HG03103 (cell line): ENCODE data around the gene ALDH1L1.

Source experiments
- ATAC-seq: cut with Tn5 transposase; IDR thresholded peaks from one replicate; pipeline ENCODE4 v1.9.1; 2021; ENCODE audit warnings: low read depth; ENCODE audit not compliant: unreplicated experiment

Gene ALDH1L1

GRCh38 chr3:126060613-126061145 lies 119.7 kb downstream of the ALDH1L1 start:
- no peak for ATAC-seq

DNA sequence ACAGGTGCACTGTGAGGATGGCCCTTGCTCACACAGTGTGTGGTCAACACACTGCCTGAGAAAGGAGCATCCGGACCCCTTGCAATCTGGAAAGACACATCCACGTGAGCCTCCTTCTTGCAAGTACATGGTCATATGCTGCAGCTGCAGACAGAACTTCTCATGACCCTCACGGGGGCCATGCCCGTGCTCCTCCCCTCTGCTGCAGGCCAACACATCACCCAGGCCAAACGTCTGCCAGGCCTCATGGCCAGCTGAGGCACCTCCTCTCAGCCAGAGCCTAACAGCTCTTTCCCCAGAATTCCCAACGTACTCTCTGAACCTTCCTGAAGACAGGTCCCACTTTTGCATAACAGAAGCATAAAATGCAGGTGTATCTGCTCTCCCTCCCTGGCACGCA lies 121.7 kb downstream of the ALDH1L1 start:
- ATAC-seq = no peak

DNA sequence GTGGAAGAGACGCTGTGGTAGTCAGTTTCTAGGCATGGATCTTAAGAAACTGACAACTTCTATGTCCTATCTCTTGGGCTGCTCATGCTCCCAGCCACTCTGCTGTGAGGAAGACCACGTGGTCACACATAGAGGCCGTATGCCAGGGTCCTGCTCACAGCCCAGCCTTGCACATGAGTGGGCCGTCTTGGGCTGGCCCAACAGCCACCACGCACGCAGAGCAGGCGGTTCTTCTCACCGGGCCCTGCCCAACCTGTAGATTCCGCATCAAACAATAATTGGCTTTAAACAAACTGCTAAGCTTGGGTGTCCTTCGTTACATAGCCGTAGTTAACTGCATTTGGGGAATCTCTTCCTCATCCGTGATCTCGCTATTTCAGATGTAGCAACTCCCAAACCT lies 122.5 kb downstream of the ALDH1L1 start:
- ATAC-seq = no peak

- ATAC-seq = no peak
These were observed 122.9 kb downstream of the ALDH1L1 start for GRCh38 chr3:126057501-126057819.

- no peak for ATAC-seq
These were observed 123.5 kb downstream of the ALDH1L1 start for GRCh38 chr3:126056681-126057500.

GRCh38 chr3:126056088-126056487 lies 124.3 kb downstream of the ALDH1L1 start:
- ATAC-seq = no peak

GRCh38 chr3:126054870-126055269 lies 125.5 kb downstream of the ALDH1L1 start:
- no peak for ATAC-seq

DNA sequence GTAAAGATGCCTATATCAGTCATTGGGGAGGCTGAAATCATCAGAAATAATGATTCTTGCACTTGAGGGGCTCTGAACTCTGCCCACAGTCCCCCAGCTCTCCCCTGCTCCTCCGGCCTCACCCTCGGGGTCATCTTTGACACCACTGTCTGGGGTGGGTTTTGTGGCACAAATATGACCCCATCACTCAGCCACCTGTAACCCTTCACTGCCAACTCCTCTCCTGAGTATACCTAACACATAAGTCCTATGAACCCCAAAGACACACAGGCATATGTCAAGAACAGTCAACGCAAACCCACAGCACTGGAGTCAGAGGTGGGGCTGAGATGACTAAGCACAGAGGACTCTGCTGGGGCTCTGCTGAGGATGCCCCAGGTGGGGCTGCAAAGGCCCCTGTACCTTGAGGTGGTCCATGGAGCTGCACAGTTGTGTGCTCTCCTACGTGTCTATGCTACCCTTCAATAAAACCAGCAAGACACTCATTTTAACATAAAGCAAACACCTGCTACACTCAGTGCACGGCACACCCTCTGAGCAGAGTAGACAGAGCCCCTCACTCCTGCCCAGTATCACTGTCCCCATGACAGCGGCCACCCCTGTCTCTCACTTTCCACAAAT lies 126.3 kb downstream of the ALDH1L1 start:
- ATAC-seq = no peak
